ENCODE measurements around the gene DNASE1L1.

DNA sequence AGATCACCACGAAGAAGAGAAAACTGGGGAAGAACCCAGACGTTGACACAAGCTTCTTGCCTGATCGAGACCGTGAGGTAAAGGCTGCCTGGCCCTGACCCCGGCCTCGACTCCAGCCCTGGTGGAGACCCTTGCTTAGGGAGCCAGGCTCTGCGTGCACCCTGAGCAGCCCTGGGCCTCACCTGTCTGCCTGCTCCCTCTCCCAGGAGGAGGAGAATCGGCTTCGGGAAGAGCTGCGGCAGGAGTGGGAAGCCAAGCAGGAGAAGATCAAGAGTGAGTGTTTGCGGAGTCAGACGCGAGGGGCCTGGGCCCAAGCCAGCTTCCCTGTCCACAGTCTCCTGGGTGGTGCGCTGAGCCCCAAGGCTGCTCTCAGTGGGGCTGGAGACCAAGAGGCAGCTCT, 39.4 kb upstream of the DNASE1L1 start:
- TF ChIP-seq, protein P1, sequence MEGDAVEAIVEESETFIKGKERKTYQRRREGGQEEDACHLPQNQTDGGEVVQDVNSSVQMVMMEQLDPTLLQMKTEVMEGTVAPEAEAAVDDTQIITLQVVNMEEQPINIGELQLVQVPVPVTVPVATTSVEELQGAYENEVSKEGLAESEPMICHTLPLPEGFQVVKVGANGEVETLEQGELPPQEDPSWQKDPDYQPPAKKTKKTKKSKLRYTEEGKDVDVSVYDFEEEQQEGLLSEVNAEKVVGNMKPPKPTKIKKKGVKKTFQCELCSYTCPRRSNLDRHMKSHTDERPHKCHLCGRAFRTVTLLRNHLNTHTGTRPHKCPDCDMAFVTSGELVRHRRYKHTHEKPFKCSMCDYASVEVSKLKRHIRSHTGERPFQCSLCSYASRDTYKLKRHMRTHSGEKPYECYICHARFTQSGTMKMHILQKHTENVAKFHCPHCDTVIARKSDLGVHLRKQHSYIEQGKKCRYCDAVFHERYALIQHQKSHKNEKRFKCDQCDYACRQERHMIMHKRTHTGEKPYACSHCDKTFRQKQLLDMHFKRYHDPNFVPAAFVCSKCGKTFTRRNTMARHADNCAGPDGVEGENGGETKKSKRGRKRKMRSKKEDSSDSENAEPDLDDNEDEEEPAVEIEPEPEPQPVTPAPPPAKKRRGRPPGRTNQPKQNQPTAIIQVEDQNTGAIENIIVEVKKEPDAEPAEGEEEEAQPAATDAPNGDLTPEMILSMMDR (IDR thresholded peaks at IDR 0.05): no peak
- TF ChIP-seq NFYB (CRISPR knock-in tag; conservative IDR thresholded peaks at IDR 0.05; ENCODE audit: low read depth) (no peak), SP1 (CRISPR knock-in tag; conservative IDR thresholded peaks at IDR 0.05) (no peak), ZNF121 (CRISPR knock-in tag; IDR thresholded peaks at IDR 0.05) (no peak), RELA (CRISPR knock-in tag; IDR thresholded peaks at IDR 0.05; ENCODE audit: borderline replicate concordance) (no peak), MXD4 (CRISPR knock-in tag; IDR thresholded peaks at IDR 0.05; ENCODE audit: borderline replicate concordance) (no peak)
- TF ChIP-seq, protein P2, sequence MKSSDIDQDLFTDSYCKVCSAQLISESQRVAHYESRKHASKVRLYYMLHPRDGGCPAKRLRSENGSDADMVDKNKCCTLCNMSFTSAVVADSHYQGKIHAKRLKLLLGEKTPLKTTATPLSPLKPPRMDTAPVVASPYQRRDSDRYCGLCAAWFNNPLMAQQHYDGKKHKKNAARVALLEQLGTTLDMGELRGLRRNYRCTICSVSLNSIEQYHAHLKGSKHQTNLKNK (CRISPR knock-in tag; IDR thresholded peaks at IDR 0.05): no peak
- TF ChIP-seq, protein P3, sequence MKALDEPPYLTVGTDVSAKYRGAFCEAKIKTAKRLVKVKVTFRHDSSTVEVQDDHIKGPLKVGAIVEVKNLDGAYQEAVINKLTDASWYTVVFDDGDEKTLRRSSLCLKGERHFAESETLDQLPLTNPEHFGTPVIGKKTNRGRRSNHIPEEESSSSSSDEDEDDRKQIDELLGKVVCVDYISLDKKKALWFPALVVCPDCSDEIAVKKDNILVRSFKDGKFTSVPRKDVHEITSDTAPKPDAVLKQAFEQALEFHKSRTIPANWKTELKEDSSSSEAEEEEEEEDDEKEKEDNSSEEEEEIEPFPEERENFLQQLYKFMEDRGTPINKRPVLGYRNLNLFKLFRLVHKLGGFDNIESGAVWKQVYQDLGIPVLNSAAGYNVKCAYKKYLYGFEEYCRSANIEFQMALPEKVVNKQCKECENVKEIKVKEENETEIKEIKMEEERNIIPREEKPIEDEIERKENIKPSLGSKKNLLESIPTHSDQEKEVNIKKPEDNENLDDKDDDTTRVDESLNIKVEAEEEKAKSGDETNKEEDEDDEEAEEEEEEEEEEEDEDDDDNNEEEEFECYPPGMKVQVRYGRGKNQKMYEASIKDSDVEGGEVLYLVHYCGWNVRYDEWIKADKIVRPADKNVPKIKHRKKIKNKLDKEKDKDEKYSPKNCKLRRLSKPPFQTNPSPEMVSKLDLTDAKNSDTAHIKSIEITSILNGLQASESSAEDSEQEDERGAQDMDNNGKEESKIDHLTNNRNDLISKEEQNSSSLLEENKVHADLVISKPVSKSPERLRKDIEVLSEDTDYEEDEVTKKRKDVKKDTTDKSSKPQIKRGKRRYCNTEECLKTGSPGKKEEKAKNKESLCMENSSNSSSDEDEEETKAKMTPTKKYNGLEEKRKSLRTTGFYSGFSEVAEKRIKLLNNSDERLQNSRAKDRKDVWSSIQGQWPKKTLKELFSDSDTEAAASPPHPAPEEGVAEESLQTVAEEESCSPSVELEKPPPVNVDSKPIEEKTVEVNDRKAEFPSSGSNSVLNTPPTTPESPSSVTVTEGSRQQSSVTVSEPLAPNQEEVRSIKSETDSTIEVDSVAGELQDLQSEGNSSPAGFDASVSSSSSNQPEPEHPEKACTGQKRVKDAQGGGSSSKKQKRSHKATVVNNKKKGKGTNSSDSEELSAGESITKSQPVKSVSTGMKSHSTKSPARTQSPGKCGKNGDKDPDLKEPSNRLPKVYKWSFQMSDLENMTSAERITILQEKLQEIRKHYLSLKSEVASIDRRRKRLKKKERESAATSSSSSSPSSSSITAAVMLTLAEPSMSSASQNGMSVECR (CRISPR knock-in tag; IDR thresholded peaks at IDR 0.05; ENCODE audit: borderline replicate concordance): no peak

All from WTC11 (cell line).